ENCODE data around the gene KRTAP5-5.
"Not testable (repeated sequence)": the region's sequence is repeated elsewhere in the genome, so short reads cannot be mapped to it uniquely, and the experiment has no call there.

Gene KRTAP5-5

GRCh38 chr11:1660111-1660867 lies 30.7 kb downstream of the KRTAP5-5 start:
- DNase-seq = no peak

- DNase-seq = not testable (repeated sequence)
Observed at GRCh38 chr11:1661454-1662269, 32.1 kb downstream of the KRTAP5-5 start.

- DNase-seq = not testable (repeated sequence)
Observed at GRCh38 chr11:1662699-1663283, 33.2 kb downstream of the KRTAP5-5 start.

- no peak for DNase-seq
Observed at GRCh38 chr11:1665313-1665712, 35.7 kb downstream of the KRTAP5-5 start.

- DNase-seq = no peak
Observed at GRCh38 chr11:1667121-1667850, 37.7 kb downstream of the KRTAP5-5 start.

GRCh38 chr11:1667906-1668305 lies 38.3 kb downstream of the KRTAP5-5 start:
- DNase-seq = no peak

- DNase-seq = no peak
Observed at GRCh38 chr11:1668911-1669473, 39.4 kb downstream of the KRTAP5-5 start.

- no peak for DNase-seq
Observed at GRCh38 chr11:1669546-1670218, 40.1 kb downstream of the KRTAP5-5 start.

GRCh38 chr11:1670457-1670856 lies 40.9 kb downstream of the KRTAP5-5 start:
- not testable (repeated sequence) for DNase-seq

- no peak for DNase-seq
Observed at GRCh38 chr11:1670905-1671371, 41.4 kb downstream of the KRTAP5-5 start.

GRCh38 chr11:1671658-1672057 lies 42.1 kb downstream of the KRTAP5-5 start:
- DNase-seq = no peak

- DNase-seq = no peak
Observed at GRCh38 chr11:1672613-1673350, 43.2 kb downstream of the KRTAP5-5 start.

- DNase-seq = no peak
Observed at GRCh38 chr11:1673446-1674172, 44.0 kb downstream of the KRTAP5-5 start.

- no peak for DNase-seq
Observed at GRCh38 chr11:1674173-1675131, 44.9 kb downstream of the KRTAP5-5 start.

GRCh38 chr11:1675536-1676228 lies 46.1 kb downstream of the KRTAP5-5 start:
- DNase-seq = no peak

GRCh38 chr11:1676229-1676740 lies 46.7 kb downstream of the KRTAP5-5 start:
- no peak for DNase-seq

- DNase-seq = no peak
Observed at GRCh38 chr11:1679881-1680280, 50.3 kb downstream of the KRTAP5-5 start.
